Measurements from ENCODE around the gene DYNC2H1. TPM values are rescaled to one million over a fixed set of nuclear protein-coding genes. Genes with fewer than 3 reads are reported as not detected.

The DYNC2H1 gene
- total RNA-seq, 6 experiments from 2014 or later = 10.9 to 14.0 (median 12.3) TPM

GRCh38 chr11:103327721-103328120 is 218.5 kb downstream of the DYNC2H1 start:
- Mint-ChIP-seq H3K9me3 (no peaks in the 10 kb centered on the region), H3K27me3 (ENCODE audit: insufficient read depth) (no peaks in the 10 kb centered on the region; the same call in 1 of the 2 replicates), H3K27ac (no peak overlapping the region), H3K4me1 (ENCODE audit: low read depth) (peaks cover 15% of the 10 kb centered on the region), H3K4me3 (no peak overlapping the region), H3K36me3 (ENCODE audit: low read depth) (no peaks in the 10 kb centered on the region)
- TF ChIP-seq CTCF (IDR thresholded peaks at IDR 0.05) = no peak
- DNase-seq = no peak

GRCh38 chr11:103332409-103332808 is 223.2 kb downstream of the DYNC2H1 start:
- no peak overlapping the region for H3K27ac Mint-ChIP-seq
- H3K9me3 Mint-ChIP-seq = no peaks in the 10 kb centered on the region
- H3K36me3 Mint-ChIP-seq (ENCODE audit: low read depth) = no peaks in the 10 kb centered on the region; the same call in 1 of the 2 replicates
- H3K4me1 Mint-ChIP-seq (ENCODE audit: low read depth) = no peaks in the 10 kb centered on the region
- no peak for TF ChIP-seq CTCF (IDR thresholded peaks at IDR 0.05)
- no peaks in the 10 kb centered on the region for H3K27me3 Mint-ChIP-seq (ENCODE audit: insufficient read depth)
- DNase-seq = no peak
- no peak overlapping the region for H3K4me3 Mint-ChIP-seq

- H3K4me3 Mint-ChIP-seq = no peak overlapping the region
- no peaks in the 10 kb centered on the region for H3K27me3 Mint-ChIP-seq (ENCODE audit: insufficient read depth)
- peaks cover 18% of the 10 kb centered on the region for H3K4me1 Mint-ChIP-seq (ENCODE audit: low read depth)
- TF ChIP-seq CTCF (IDR thresholded peaks at IDR 0.05) = peak; percentile 48
- peaks cover 18% of the 10 kb centered on the region for H3K36me3 Mint-ChIP-seq (ENCODE audit: low read depth)
- H3K27ac Mint-ChIP-seq = peak overlapping the region; percentile 12; the same call in 1 of the 2 replicates
- H3K9me3 Mint-ChIP-seq = no peaks in the 10 kb centered on the region
- DNase-seq = peak; percentile 58
Observed at GRCh38 chr11:103338621-103339484, 229.6 kb downstream of the DYNC2H1 start.

GRCh38 chr11:103339485-103339857 is 230.2 kb downstream of the DYNC2H1 start:
- Mint-ChIP-seq H3K36me3 (ENCODE audit: low read depth) (peaks cover 18% of the 10 kb centered on the region), H3K9me3 (no peaks in the 10 kb centered on the region), H3K27me3 (ENCODE audit: insufficient read depth) (no peaks in the 10 kb centered on the region), H3K27ac (no peak overlapping the region), H3K4me1 (ENCODE audit: low read depth) (peaks cover 18% of the 10 kb centered on the region), H3K4me3 (no peak overlapping the region)
- no peak for DNase-seq
- TF ChIP-seq CTCF (IDR thresholded peaks at IDR 0.05) = no peak

GRCh38 chr11:103340956-103341355 is 231.7 kb downstream of the DYNC2H1 start:
- no peak overlapping the region for H3K4me3 Mint-ChIP-seq
- TF ChIP-seq CTCF (IDR thresholded peaks at IDR 0.05) = no peak
- no peaks in the 10 kb centered on the region for H3K27me3 Mint-ChIP-seq (ENCODE audit: insufficient read depth)
- H3K36me3 Mint-ChIP-seq (ENCODE audit: low read depth) = peaks cover 18% of the 10 kb centered on the region
- no peak overlapping the region for H3K27ac Mint-ChIP-seq
- peaks cover 18% of the 10 kb centered on the region for H3K4me1 Mint-ChIP-seq (ENCODE audit: low read depth)
- no peak for DNase-seq
- H3K9me3 Mint-ChIP-seq = no peaks in the 10 kb centered on the region

Data from HFFc6 (cell line).